Measurements from ENCODE around the gene PPIL1. TPM values are rescaled to one million over a fixed set of nuclear protein-coding genes. Genes with fewer than 3 reads are reported as not detected.

PPIL1 gene
- total RNA-seq, 1 donor from 2014 or later = 25.6 TPM

- H3K9me3 Mint-ChIP-seq (ENCODE audit: low read depth) = no peaks in the 10 kb centered on the region
- H3K27ac Mint-ChIP-seq (ENCODE audit: unreplicated experiment) = no peak overlapping the region
- H3K4me3 Mint-ChIP-seq (ENCODE audit: unreplicated experiment) = no peak overlapping the region
- no peak for TF ChIP-seq CTCF (IDR thresholded peaks at IDR 0.05)
- DNase-seq (ENCODE audit: low spot score) = no peak
- peaks cover 12% of the 10 kb centered on the region for H3K4me1 Mint-ChIP-seq (ENCODE audit: low read depth)
- H3K27me3 Mint-ChIP-seq (ENCODE audit: low read depth) = no peaks in the 10 kb centered on the region
- H3K36me3 Mint-ChIP-seq (ENCODE audit: low read depth) = peaks cover 15% of the 10 kb centered on the region
Measured at GRCh38 chr6:36860126-36860525, 14.5 kb downstream of the PPIL1 start.

GRCh38 chr6:36858407-36858981, 16.1 kb downstream of the PPIL1 start:
- peaks cover 15% of the 10 kb centered on the region for H3K4me1 Mint-ChIP-seq (ENCODE audit: low read depth)
- H3K4me3 Mint-ChIP-seq (ENCODE audit: unreplicated experiment) = no peak overlapping the region
- H3K27ac Mint-ChIP-seq (ENCODE audit: unreplicated experiment) = peak overlapping the region; percentile 60
- no peaks in the 10 kb centered on the region for H3K9me3 Mint-ChIP-seq (ENCODE audit: low read depth)
- no peaks in the 10 kb centered on the region for H3K27me3 Mint-ChIP-seq (ENCODE audit: low read depth)
- H3K36me3 Mint-ChIP-seq (ENCODE audit: low read depth) = peaks cover 17% of the 10 kb centered on the region
- DNase-seq (ENCODE audit: low spot score) = no peak
- no peak for TF ChIP-seq CTCF (IDR thresholded peaks at IDR 0.05)

GRCh38 chr6:36857325-36857724, 17.3 kb downstream of the PPIL1 start:
- Mint-ChIP-seq H3K27me3 (ENCODE audit: low read depth) (no peaks in the 10 kb centered on the region), H3K4me1 (ENCODE audit: low read depth) (peaks cover 27% of the 10 kb centered on the region), H3K4me3 (ENCODE audit: unreplicated experiment) (no peak overlapping the region), H3K36me3 (ENCODE audit: low read depth) (peaks cover 12% of the 10 kb centered on the region), H3K9me3 (ENCODE audit: low read depth) (no peaks in the 10 kb centered on the region), H3K27ac (ENCODE audit: unreplicated experiment) (no peak overlapping the region)
- no peak for DNase-seq (ENCODE audit: low spot score)
- no peak for TF ChIP-seq CTCF (IDR thresholded peaks at IDR 0.05)

GRCh38 chr6:36856277-36856676, 18.3 kb downstream of the PPIL1 start:
- Mint-ChIP-seq H3K4me1 (ENCODE audit: low read depth) (peaks cover 27% of the 10 kb centered on the region), H3K9me3 (ENCODE audit: low read depth) (no peaks in the 10 kb centered on the region), H3K4me3 (ENCODE audit: unreplicated experiment) (no peak overlapping the region), H3K36me3 (ENCODE audit: low read depth) (peaks cover 12% of the 10 kb centered on the region), H3K27ac (ENCODE audit: unreplicated experiment) (no peak overlapping the region), H3K27me3 (ENCODE audit: low read depth) (no peaks in the 10 kb centered on the region)
- no peak for TF ChIP-seq CTCF (IDR thresholded peaks at IDR 0.05)
- no peak for DNase-seq (ENCODE audit: low spot score)

- H3K9me3 Mint-ChIP-seq (ENCODE audit: low read depth) = peaks cover 4% of the 10 kb centered on the region
- no peak overlapping the region for H3K27ac Mint-ChIP-seq (ENCODE audit: unreplicated experiment)
- no peak overlapping the region for H3K4me3 Mint-ChIP-seq (ENCODE audit: unreplicated experiment)
- H3K4me1 Mint-ChIP-seq (ENCODE audit: low read depth) = peaks cover 27% of the 10 kb centered on the region
- no peak for DNase-seq (ENCODE audit: low spot score)
- H3K36me3 Mint-ChIP-seq (ENCODE audit: low read depth) = peaks cover 14% of the 10 kb centered on the region
- TF ChIP-seq CTCF (IDR thresholded peaks at IDR 0.05) = no peak
- no peaks in the 10 kb centered on the region for H3K27me3 Mint-ChIP-seq (ENCODE audit: low read depth)
Measured at GRCh38 chr6:36855750-36856149, 18.9 kb downstream of the PPIL1 start.
